Colonic mucosa (tissue), 4 donors: ENCODE results near the gene CDH26. TPM values are rescaled to one million over a fixed set of nuclear protein-coding genes. Genes with fewer than 3 reads are reported as not detected.

Source experiments
- DNase-seq: peaks from one replicate; pipeline ENCODE4 v3.0.0-alpha.2; 2020
- H3K27ac ChIP-seq: fragments of 200-600 bp; one replicate; pipeline ENCODE4 v1.8.0; 2021
- H3K27me3 ChIP-seq: fragments of 200-600 bp; one replicate; pipeline ENCODE4 v1.8.0; 2021
- H3K36me3 ChIP-seq: fragments of 200-600 bp; one replicate; pipeline ENCODE4 v1.8.0; 2021
- H3K4me1 ChIP-seq: fragments of 200-600 bp; one replicate; pipeline ENCODE4 v1.8.0; 2021; ENCODE audit warnings: mild to moderate bottlenecking
- H3K4me3 ChIP-seq: fragments of 200-600 bp; one replicate; pipeline ENCODE4 v1.8.0; 2021
- H3K9ac ChIP-seq, 2 donors: one replicate each; pipeline ENCODE4 v1.7.0; 2013; ENCODE audit warnings: control low read depth in 2 of 2, low read depth in 2 of 2, low read length in 2 of 2
- H3K9me3 ChIP-seq: fragments of 200-600 bp; one replicate; pipeline ENCODE4 v1.8.0; 2021
- CTCF ChIP-seq: fragments of 200-600 bp; IDR thresholded peaks from one replicate; pipeline ENCODE4 v1.8.0; 2022; ENCODE audit warnings: antibody characterized with exemption, mild to moderate bottlenecking
- intact Hi-C: fragments of 100-400 bp; cut with DNase I; formaldehyde crosslinking; loops from one replicate; pipeline ENCODE4 v1.14.1; 2022
- total RNA-seq, 2 donors: library from RNA; stranded (reverse); fragmentation: NEBNext Ultra II Directional in 1 of 2; extraction: Animal tissue kit (Norgen Biotek cat#: 25700) in 1 of 2; gene quantifications; one replicate each; pipeline ENCODE4 v1.2.1, GENCODE V29; 2021
- donor health status: healthy.
- donor health status: DM: no; HTN: no; CAD: no.
- donor health status: DM: no; HTN: no; CAD: no.

Gene CDH26
- total RNA-seq, 2 donors from 2014 or later = 0.27 to 0.45 TPM

- peaks cover 8% of the 10 kb centered on the region for H3K4me1 ChIP-seq
- H3K9me3 ChIP-seq = no peaks in the 10 kb centered on the region
- peak; percentile 78 for DNase-seq
- H3K36me3 ChIP-seq = no peaks in the 10 kb centered on the region
- peak overlapping the region; percentile 21 for H3K27ac ChIP-seq
- H3K27me3 ChIP-seq = no peaks in the 10 kb centered on the region
- intact Hi-C loops = no loop called here
- H3K4me3 ChIP-seq = peak overlapping the region; percentile 60
- TF ChIP-seq CTCF = peak; percentile 98
- H3K9ac ChIP-seq = peak overlapping the region in 1 of 2 donors; percentile 73
These were observed 24.2 kb upstream of the CDH26 start for GRCh38 chr20:59933849-59934585.

DNA sequence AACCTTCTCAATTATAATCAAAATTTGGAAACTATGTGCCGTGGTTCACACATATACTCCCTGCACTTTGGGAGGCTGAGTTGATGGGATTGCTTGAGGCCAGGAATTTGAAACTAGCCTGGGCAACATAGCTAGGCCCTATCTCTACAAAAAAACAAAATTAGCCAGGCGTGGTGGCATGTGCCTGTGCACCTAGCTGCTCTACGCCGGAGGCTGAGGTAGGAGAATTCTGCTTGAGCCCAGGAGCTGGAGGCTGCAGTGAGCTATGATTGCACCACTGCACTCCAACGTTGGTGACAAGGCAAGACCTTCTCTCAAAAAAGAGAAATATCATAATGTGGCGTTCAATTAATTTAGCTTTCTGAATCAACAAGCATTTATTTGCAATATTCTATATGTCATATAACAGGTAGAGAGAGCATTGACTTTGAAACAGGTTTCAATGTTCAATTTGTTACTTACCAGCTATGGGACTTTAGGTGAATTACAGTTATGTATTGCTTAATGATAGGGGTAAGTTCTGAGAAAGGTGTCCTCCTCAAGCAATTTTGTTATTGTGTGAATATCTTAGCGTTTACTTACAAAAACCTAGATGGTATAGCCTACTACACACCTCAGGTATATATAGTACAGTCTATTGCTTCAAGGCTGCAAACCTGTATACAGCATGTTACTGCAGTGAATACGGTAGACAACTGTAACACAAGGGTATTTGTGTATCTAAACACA is 22.6 kb upstream of the CDH26 start:
- Histone ChIP-seq H3K27me3 (no peaks in the 10 kb centered on the region), H3K4me1 (peaks cover 8% of the 10 kb centered on the region), H3K9me3 (no peaks in the 10 kb centered on the region), H3K9ac (no peak overlapping the region), H3K27ac (no peak overlapping the region), H3K36me3 (no peaks in the 10 kb centered on the region), H3K4me3 (no peak overlapping the region)
- TF ChIP-seq CTCF = no peak
- intact Hi-C loops = no loop called here
- DNase-seq = no peak

DNA sequence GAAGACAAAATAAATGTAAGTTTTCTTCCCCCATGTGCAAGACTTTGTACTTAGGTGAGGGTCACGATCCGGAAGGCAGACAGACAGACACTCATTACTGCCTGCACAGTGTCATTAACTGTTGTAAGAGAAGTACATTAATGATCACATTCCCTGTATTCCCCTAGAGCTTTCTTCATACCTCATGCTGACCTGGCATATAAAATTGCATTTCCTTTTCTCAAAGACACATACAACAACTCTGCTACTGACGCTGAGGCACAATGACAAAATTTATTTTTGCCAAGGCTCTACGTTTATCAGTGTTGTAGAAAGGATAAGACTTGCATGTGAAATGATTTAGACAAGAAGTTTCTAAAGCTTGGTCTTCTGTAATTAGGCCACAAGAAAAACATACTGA is 21.8 kb upstream of the CDH26 start:
- Histone ChIP-seq H3K27ac (no peak overlapping the region), H3K4me1 (peaks cover 8% of the 10 kb centered on the region), H3K4me3 (no peak overlapping the region), H3K27me3 (no peaks in the 10 kb centered on the region), H3K36me3 (no peaks in the 10 kb centered on the region), H3K9me3 (no peaks in the 10 kb centered on the region), H3K9ac (no peak overlapping the region)
- intact Hi-C loops = no loop called here
- no peak for TF ChIP-seq CTCF
- no peak for DNase-seq

DNA sequence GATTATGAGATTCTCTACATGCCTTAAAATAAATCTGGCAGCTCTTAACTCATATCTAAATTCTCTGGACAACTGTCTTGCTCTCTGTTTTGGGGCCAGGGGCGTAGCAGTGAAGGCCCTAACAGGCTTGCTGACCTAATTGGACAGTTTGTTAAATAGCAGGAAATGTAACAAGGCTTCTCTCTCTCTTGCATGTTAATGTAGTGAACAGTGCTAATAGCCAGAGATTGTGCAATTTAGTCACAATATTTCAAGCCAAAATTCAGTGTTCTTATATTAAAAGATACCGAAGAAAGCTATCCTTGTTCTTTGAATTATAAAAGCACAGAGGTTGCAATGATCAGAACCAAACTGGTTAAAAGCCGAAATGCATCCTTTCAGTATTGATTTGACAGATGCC is 21.1 kb upstream of the CDH26 start:
- H3K27me3 ChIP-seq = no peaks in the 10 kb centered on the region
- H3K9ac ChIP-seq = no peak overlapping the region
- no peaks in the 10 kb centered on the region for H3K9me3 ChIP-seq
- no peak overlapping the region for H3K4me3 ChIP-seq
- no peak for DNase-seq
- H3K4me1 ChIP-seq = peaks cover 8% of the 10 kb centered on the region
- no peaks in the 10 kb centered on the region for H3K36me3 ChIP-seq
- intact Hi-C loops = no loop called here
- TF ChIP-seq CTCF = no peak
- H3K27ac ChIP-seq = no peak overlapping the region

DNA sequence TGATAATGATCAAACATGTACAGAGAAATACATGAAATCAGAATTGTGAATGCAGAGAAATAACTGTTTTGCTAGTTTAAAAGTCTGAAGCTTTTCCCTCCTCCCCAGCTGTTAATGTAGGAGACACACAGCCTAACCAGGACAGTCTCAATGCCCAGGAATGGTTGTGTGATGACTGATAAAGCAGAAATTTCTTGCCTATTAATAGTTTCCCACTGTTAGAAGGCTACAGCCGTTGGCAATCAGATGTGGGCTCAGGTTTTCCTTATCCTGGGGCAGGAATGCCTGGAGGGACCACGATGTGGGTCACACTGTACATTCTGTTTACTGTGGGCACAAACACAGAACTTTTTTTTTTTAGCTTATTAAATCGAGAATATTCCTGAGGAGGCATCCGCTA is 20.0 kb upstream of the CDH26 start:
- intact Hi-C loops = no loop called here
- no peak overlapping the region for H3K4me3 ChIP-seq
- no peak for TF ChIP-seq CTCF
- H3K9ac ChIP-seq = peak overlapping the region in 1 of 2 donors; percentile 8
- no peaks in the 10 kb centered on the region for H3K36me3 ChIP-seq
- H3K4me1 ChIP-seq = peaks cover 8% of the 10 kb centered on the region
- H3K9me3 ChIP-seq = no peaks in the 10 kb centered on the region
- H3K27me3 ChIP-seq = no peaks in the 10 kb centered on the region
- H3K27ac ChIP-seq = no peak overlapping the region
- DNase-seq = no peak
